ENCODE data around the gene MYH14.

The MYH14 gene

DNA sequence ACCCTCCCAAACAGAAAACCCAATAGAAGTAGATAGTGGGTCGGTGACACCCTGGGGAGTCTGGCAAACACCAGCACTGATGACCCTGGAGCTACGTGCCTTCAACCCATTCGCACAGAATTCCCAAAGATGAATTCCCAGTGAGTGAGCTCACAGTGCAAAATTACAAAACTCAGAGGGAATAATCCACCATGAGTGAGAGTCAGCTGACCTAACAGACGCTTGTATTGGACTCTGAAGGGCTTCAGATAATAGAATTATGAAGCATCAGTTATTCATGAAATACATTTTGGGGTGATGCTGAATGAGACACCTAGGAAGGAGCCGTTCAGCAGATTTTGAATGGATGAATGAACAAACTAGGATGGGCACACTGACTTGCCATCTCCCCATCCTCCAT lies 85.5 kb downstream of the MYH14 start:
- no peak for DNase-seq (ENCODE audit: low read depth, low spot score)
- no peak for TF ChIP-seq ZNF274 (IDR thresholded peaks at IDR 0.05; ENCODE audit: low read depth, low read length)
- TF ChIP-seq SUZ12 (IDR thresholded peaks at IDR 0.05; ENCODE audit: extremely low read depth, insufficient read depth, insufficient read length) = no peak
- no peak for TF ChIP-seq YY1 (IDR thresholded peaks at IDR 0.05; ENCODE audit: insufficient read depth, insufficient read length)
- H3K27me3 ChIP-seq (ENCODE audit: insufficient read depth, insufficient read length) = no peaks in the 10 kb centered on the region

GRCh38 chr19:50290011-50290410 lies 86.6 kb downstream of the MYH14 start:
- TF ChIP-seq SUZ12 (IDR thresholded peaks at IDR 0.05; ENCODE audit: extremely low read depth, insufficient read depth, insufficient read length) (no peak), ZNF274 (IDR thresholded peaks at IDR 0.05; ENCODE audit: low read depth, low read length) (no peak), YY1 (IDR thresholded peaks at IDR 0.05; ENCODE audit: insufficient read depth, insufficient read length) (no peak)
- no peak overlapping the region for H3K9ac ChIP-seq (ENCODE audit: insufficient read length, low read depth)

More for the DNA sequence above, 85.5 kb downstream of the MYH14 start:
- Histone ChIP-seq H3K9me3 (ENCODE audit: insufficient read depth, low read length) (peaks cover 17% of the 10 kb centered on the region), H3K4me1 (ENCODE audit: insufficient read depth, insufficient read length) (peaks cover 11% of the 10 kb centered on the region), H3K9ac (ENCODE audit: insufficient read length, low read depth) (no peak overlapping the region), H3K36me3 (ENCODE audit: insufficient read depth, insufficient read length, low read length) (peaks cover 3% of the 10 kb centered on the region), H3K4me3 (ENCODE audit: insufficient read length, low read depth) (no peak overlapping the region)

DNA sequence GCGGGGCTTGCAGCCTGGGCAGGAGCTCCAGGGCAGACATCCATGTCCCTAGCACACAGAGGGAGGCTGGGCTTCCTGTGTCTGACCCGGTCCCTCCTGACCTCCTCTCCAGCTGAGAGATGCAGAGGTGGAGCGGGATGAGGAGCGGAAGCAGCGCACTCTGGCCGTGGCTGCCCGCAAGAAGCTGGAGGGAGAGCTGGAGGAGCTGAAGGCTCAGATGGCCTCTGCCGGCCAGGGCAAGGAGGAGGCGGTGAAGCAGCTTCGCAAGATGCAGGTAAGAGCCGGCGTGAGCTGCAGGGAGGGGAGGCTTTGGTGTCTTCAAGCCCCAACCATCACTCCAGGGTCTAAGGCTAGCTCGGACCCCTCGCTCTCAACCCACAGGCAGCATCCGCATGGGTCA lies 87.4 kb downstream of the MYH14 start:
- Histone ChIP-seq H3K27me3 (ENCODE audit: insufficient read depth, insufficient read length) (no peaks in the 10 kb centered on the region), H3K4me1 (ENCODE audit: insufficient read depth, insufficient read length) (peaks cover 11% of the 10 kb centered on the region), H3K9me3 (ENCODE audit: insufficient read depth, low read length) (peaks cover 8% of the 10 kb centered on the region), H3K4me3 (ENCODE audit: insufficient read length, low read depth) (no peak overlapping the region), H3K36me3 (ENCODE audit: insufficient read depth, insufficient read length, low read length) (peaks cover 3% of the 10 kb centered on the region), H3K9ac (ENCODE audit: insufficient read length, low read depth) (no peak overlapping the region)
- TF ChIP-seq SUZ12 (IDR thresholded peaks at IDR 0.05; ENCODE audit: extremely low read depth, insufficient read depth, insufficient read length) = no peak
- no peak for TF ChIP-seq ZNF274 (IDR thresholded peaks at IDR 0.05; ENCODE audit: low read depth, low read length)
- no peak for TF ChIP-seq YY1 (IDR thresholded peaks at IDR 0.05; ENCODE audit: insufficient read depth, insufficient read length)
- no peak for DNase-seq (ENCODE audit: low read depth, low spot score)

More at GRCh38 chr19:50290011-50290410, 86.6 kb downstream of the MYH14 start:
- peaks cover 11% of the 10 kb centered on the region for H3K4me1 ChIP-seq (ENCODE audit: insufficient read depth, insufficient read length)
- H3K4me3 ChIP-seq (ENCODE audit: insufficient read length, low read depth) = no peak overlapping the region
- H3K36me3 ChIP-seq (ENCODE audit: insufficient read depth, insufficient read length, low read length) = peaks cover 3% of the 10 kb centered on the region
- no peak for DNase-seq (ENCODE audit: low read depth, low spot score)
- H3K27me3 ChIP-seq (ENCODE audit: insufficient read depth, insufficient read length) = no peaks in the 10 kb centered on the region
- peaks cover 16% of the 10 kb centered on the region for H3K9me3 ChIP-seq (ENCODE audit: insufficient read depth, low read length)

DNA sequence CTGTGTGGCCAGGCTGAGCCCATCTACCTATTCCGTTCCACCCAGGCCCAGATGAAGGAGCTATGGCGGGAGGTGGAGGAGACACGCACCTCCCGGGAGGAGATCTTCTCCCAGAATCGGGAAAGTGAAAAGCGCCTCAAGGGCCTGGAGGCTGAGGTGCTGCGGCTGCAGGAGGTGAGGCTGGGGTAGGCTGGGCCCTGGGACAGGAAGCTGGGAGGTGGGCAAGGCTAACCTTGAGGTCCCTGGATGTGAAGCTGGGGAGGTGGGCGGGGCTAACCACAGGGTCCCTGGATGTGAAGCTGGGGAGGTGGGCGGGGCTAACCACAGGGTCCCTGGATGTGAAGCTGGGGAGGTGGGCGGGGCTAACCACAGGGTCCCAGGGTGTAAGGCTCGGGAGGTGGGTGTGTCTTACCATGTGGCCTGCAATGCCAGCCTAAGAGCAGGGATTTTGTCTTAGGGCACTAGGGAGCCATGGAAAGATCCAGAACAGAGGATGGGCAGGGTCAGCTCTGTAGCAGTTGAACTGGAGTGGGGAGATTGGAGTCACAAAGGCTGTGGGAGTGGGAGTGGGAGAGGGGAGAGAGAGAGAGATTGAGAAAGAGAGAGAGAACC lies 88.9 kb downstream of the MYH14 start:
- Histone ChIP-seq H3K27me3 (ENCODE audit: insufficient read depth, insufficient read length) (no peaks in the 10 kb centered on the region), H3K36me3 (ENCODE audit: insufficient read depth, insufficient read length, low read length) (peaks cover 3% of the 10 kb centered on the region), H3K4me1 (ENCODE audit: insufficient read depth, insufficient read length) (peaks cover 11% of the 10 kb centered on the region), H3K9ac (ENCODE audit: insufficient read length, low read depth) (no peak overlapping the region), H3K9me3 (ENCODE audit: insufficient read depth, low read length) (no peaks in the 10 kb centered on the region), H3K4me3 (ENCODE audit: insufficient read length, low read depth) (no peak overlapping the region)
- DNase-seq (ENCODE audit: low read depth, low spot score) = no peak
- no peak for TF ChIP-seq YY1 (IDR thresholded peaks at IDR 0.05; ENCODE audit: insufficient read depth, insufficient read length)

GRCh38 chr19:50293263-50294004 lies 90.0 kb downstream of the MYH14 start:
- H3K27me3 ChIP-seq (ENCODE audit: insufficient read depth, insufficient read length) = no peaks in the 10 kb centered on the region
- peaks cover 11% of the 10 kb centered on the region for H3K4me1 ChIP-seq (ENCODE audit: insufficient read depth, insufficient read length)
- no peak overlapping the region for H3K4me3 ChIP-seq (ENCODE audit: insufficient read length, low read depth)
- peaks cover 3% of the 10 kb centered on the region for H3K36me3 ChIP-seq (ENCODE audit: insufficient read depth, insufficient read length, low read length)
- TF ChIP-seq SUZ12 (IDR thresholded peaks at IDR 0.05; ENCODE audit: extremely low read depth, insufficient read depth, insufficient read length) = no peak
- no peak for TF ChIP-seq YY1 (IDR thresholded peaks at IDR 0.05; ENCODE audit: insufficient read depth, insufficient read length)
- no peak for TF ChIP-seq ZNF274 (IDR thresholded peaks at IDR 0.05; ENCODE audit: low read depth, low read length)
- DNase-seq (ENCODE audit: low read depth, low spot score) = no peak
- H3K9ac ChIP-seq (ENCODE audit: insufficient read length, low read depth) = no peak overlapping the region
- H3K9me3 ChIP-seq (ENCODE audit: insufficient read depth, low read length) = no peaks in the 10 kb centered on the region

GRCh38 chr19:50300051-50300450 lies 96.6 kb downstream of the MYH14 start:
- Histone ChIP-seq H3K4me3 (ENCODE audit: insufficient read length, low read depth) (no peak overlapping the region), H3K9me3 (ENCODE audit: insufficient read depth, low read length) (no peaks in the 10 kb centered on the region), H3K4me1 (ENCODE audit: insufficient read depth, insufficient read length) (no peaks in the 10 kb centered on the region), H3K9ac (ENCODE audit: insufficient read length, low read depth) (no peak overlapping the region), H3K27me3 (ENCODE audit: insufficient read depth, insufficient read length) (peaks cover 16% of the 10 kb centered on the region), H3K36me3 (ENCODE audit: insufficient read depth, insufficient read length, low read length) (no peaks in the 10 kb centered on the region)
- TF ChIP-seq SUZ12 (IDR thresholded peaks at IDR 0.05; ENCODE audit: extremely low read depth, insufficient read depth, insufficient read length) (no peak), YY1 (IDR thresholded peaks at IDR 0.05; ENCODE audit: insufficient read depth, insufficient read length) (no peak), ZNF274 (IDR thresholded peaks at IDR 0.05; ENCODE audit: low read depth, low read length) (no peak)
- no peak for DNase-seq (ENCODE audit: low read depth, low spot score)

DNA sequence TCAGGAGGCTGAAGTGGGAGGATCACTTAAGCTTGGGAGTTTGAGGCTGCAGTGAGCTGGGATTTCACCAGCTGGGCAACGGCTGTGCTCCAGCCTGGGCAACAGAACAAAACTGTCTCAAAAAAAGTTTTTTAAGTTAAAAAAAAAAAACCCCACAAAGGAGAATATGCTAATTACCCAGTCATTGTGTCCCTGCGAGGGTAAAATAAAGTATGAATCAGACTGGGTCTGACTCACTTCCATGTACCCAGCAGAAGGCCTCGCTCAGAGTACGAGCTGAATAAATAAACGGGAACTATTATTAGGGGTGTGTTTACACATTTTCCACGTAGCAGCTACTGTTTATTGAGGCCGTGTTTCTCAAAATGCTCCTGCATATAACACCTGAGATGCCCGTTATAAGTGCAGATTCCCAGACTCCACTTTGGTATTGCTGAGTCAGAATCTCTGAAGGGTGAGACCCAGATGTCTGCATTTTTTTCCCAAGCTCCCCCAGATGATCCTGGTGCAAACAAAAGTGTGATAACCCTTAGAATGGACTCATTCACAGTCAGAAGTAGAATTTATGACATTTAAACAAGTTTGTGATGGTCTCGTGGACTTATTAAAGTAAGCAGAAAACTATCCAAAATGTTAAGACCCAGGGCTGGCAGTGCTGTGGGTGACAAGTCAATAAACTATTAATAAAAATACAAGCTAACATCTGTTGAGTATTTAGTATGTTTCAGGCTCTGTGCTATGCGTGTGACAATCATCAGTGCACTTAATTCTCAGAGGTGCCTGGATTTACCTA lies 97.6 kb downstream of the MYH14 start:
- no peaks in the 10 kb centered on the region for H3K36me3 ChIP-seq (ENCODE audit: insufficient read depth, insufficient read length, low read length)
- no peak overlapping the region for H3K9ac ChIP-seq (ENCODE audit: insufficient read length, low read depth)
- peaks cover 1% of the 10 kb centered on the region; the same call in 1 of the 2 replicates for H3K9me3 ChIP-seq (ENCODE audit: insufficient read depth, low read length)
- DNase-seq (ENCODE audit: low read depth, low spot score) = no peak
- H3K27me3 ChIP-seq (ENCODE audit: insufficient read depth, insufficient read length) = peaks cover 18% of the 10 kb centered on the region
- no peaks in the 10 kb centered on the region for H3K4me1 ChIP-seq (ENCODE audit: insufficient read depth, insufficient read length)
- TF ChIP-seq YY1 (IDR thresholded peaks at IDR 0.05; ENCODE audit: insufficient read depth, insufficient read length) (no peak), ZNF274 (IDR thresholded peaks at IDR 0.05; ENCODE audit: low read depth, low read length) (no peak), SUZ12 (IDR thresholded peaks at IDR 0.05; ENCODE audit: extremely low read depth, insufficient read depth, insufficient read length) (no peak)
- H3K4me3 ChIP-seq (ENCODE audit: insufficient read length, low read depth) = no peak overlapping the region

Measured in NT2/D1 (cell line).